ENCODE results near the gene DNAH6.

The DNAH6 gene

DNA sequence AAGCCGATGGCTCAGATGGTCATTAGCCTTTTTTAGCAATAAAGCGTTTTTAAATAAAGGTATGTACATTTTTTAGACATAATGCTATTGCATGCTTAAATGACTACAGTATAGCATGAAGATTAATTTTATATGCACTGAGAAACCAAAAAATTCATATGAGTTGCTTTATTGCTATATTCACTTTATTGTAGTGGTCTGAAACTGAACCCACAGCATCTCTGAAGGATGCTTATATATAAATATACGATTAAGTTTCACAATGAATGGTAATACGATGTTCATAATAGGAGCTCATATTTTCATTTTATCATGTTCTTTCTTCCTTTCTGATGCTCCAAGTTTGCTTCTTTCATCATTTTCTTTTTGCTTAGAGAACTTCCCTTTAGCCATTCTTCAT lies 132.8 kb downstream of the DNAH6 start:
- in situ Hi-C loops (cut with MboI; ENCODE audit: low sequenced_read_pairs), result no loop called here
- no peaks in the 10 kb centered on the region; the same call in 1 of the 2 replicates for H3K27me3 ChIP-seq (ENCODE audit: low read depth)

DNA sequence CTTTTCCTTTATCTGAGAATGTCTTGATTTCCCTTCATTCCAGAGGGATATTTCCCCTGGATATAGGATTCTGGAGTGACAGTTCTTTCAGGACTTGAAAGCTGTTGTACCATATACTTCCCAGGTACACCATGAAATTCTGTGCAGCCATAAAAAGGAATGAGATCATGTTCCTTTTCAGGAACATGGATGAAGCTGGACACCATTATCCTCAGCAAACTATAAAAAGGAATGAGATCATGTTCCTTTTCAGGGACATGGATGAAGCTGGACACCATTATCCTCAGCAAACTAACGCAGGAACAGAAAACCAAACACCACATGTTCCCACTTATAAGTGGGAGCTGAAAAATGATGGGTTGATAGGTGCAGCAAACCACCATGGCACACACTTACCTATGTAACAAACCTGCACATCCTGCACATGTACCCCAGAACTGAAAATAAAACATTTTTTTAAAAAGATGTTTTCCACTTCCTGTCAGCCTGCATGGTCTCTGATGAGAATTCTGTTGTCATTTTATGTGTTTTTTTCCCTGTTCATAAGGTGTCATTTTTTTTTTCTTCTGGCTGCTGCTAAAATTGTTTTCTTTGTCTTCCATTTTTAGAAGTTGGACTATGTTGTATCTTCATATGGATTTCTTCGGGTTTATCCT lies 133.3 kb downstream of the DNAH6 start:
- no peak for DNase-seq (ENCODE audit: low spot score in 2 of 2)
- no peaks in the 10 kb centered on the region for H3K36me3 ChIP-seq (replicated peaks)
- no peaks in the 10 kb centered on the region for H3K9me3 ChIP-seq
- H3K27me3 ChIP-seq (ENCODE audit: low read depth), result no peaks in the 10 kb centered on the region; the same call in 1 of the 2 replicates
- H3K4me1 ChIP-seq, result no peaks in the 10 kb centered on the region
- H3K4me3 ChIP-seq, result no peak overlapping the region
- in situ Hi-C loops (cut with MboI; ENCODE audit: low sequenced_read_pairs), result no loop called here

More for the DNA sequence above, 132.8 kb downstream of the DNAH6 start:
- H3K36me3 ChIP-seq (replicated peaks), result no peaks in the 10 kb centered on the region
- no peak overlapping the region for H3K4me3 ChIP-seq
- no peaks in the 10 kb centered on the region for H3K9me3 ChIP-seq
- no peaks in the 10 kb centered on the region for H3K4me1 ChIP-seq
- no peak for DNase-seq (ENCODE audit: low spot score in 2 of 2)

DNA sequence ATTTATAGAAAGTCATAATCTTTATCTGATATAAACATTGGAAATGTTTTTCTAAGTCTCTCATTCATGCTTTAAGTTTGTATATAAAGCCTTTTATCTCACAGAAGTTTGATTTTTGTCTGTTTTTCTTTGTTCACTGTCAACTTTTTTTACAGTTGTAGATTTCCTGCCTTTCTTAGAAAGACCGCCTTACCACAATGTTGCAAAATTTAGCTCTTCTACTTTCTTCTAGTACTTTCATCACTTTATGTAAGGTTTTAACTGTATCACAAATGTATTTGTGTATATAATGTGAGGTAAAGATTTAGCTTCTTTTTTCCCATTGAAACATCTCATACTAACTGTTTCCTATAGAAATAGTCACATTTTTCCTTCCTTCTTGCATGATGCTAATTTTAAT lies 136.1 kb downstream of the DNAH6 start:
- Histone ChIP-seq H3K4me3 (no peak overlapping the region), H3K27me3 (ENCODE audit: low read depth) (no peaks in the 10 kb centered on the region; the same call in 1 of the 2 replicates), H3K4me1 (no peaks in the 10 kb centered on the region), H3K9me3 (no peaks in the 10 kb centered on the region), H3K36me3 (replicated peaks) (no peaks in the 10 kb centered on the region)
- in situ Hi-C loops (cut with MboI; ENCODE audit: low sequenced_read_pairs), result no loop called here
- no peak for DNase-seq (ENCODE audit: low spot score in 2 of 2)

DNA sequence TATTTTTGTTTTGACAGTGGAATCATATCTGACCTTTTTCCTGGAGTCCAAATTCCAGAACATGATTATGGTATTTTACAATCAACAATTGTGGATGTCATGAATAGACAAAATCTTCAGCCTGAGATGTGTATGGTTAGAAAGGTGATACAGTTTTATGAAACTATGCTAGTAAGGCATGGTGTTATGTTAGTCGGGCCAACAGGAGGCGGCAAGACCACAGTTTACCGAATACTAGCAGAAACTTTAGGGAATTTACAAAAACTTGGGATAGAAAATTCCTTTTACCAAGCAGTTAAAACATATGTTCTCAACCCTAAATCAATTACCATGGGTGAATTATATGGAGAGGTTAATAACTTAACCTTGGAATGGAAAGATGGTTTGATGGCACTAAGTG lies 137.0 kb downstream of the DNAH6 start:
- Histone ChIP-seq H3K9me3 (no peaks in the 10 kb centered on the region), H3K36me3 (replicated peaks) (no peaks in the 10 kb centered on the region), H3K4me1 (no peaks in the 10 kb centered on the region), H3K27me3 (ENCODE audit: low read depth) (no peaks in the 10 kb centered on the region; the same call in 1 of the 2 replicates), H3K4me3 (no peak overlapping the region)
- in situ Hi-C loops (cut with MboI; ENCODE audit: low sequenced_read_pairs), result no loop called here
- no peak for DNase-seq (ENCODE audit: low spot score in 2 of 2)

DNA sequence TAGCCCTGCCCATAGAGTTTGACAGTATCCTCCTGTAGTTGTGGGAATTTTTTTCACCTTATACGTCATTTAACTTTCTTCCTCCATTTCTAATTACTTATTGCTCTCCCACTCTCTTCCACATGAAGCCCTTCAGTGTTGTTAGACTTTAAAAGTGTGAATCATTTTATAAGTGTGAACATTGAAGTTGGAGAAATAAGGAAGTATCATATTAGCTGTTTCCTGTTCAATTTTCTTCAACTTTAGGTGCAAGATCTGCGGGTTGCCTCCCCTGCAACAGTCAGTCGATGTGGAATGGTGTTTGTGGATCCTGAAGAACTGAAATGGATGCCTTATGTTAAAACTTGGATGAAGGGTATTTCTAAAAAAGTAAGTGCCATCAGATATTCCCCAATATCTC lies 138.1 kb downstream of the DNAH6 start:
- no peaks in the 10 kb centered on the region for H3K9me3 ChIP-seq
- H3K4me1 ChIP-seq, result no peaks in the 10 kb centered on the region
- no peaks in the 10 kb centered on the region; the same call in 1 of the 2 replicates for H3K27me3 ChIP-seq (ENCODE audit: low read depth)
- DNase-seq (ENCODE audit: low spot score in 2 of 2), result no peak
- H3K4me3 ChIP-seq, result no peak overlapping the region
- H3K36me3 ChIP-seq (replicated peaks), result no peaks in the 10 kb centered on the region
- in situ Hi-C loops (cut with MboI; ENCODE audit: low sequenced_read_pairs), result no loop called here

DNA sequence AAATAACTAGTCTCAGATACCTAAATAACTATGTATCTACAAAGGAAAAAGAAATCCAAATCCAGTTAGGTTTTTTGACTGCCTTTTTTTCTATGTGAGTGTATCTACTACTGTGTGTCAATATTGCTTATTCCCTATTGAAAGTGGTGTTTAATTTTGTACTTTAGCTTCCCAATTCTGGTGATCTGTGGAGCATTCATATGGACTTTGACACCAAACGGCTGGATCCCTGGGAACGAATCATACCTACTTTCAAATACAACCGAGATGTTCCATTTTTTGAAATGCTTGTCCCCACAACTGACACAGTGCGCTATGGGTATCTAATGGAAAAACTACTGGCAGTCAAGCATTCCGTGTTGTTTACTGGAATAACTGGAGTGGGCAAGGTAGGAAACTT lies 152.8 kb downstream of the DNAH6 start:
- in situ Hi-C loops (cut with MboI; ENCODE audit: low sequenced_read_pairs), result no loop called here
- H3K4me3 ChIP-seq, result no peak overlapping the region
- H3K9me3 ChIP-seq, result no peaks in the 10 kb centered on the region
- H3K36me3 ChIP-seq (replicated peaks), result no peaks in the 10 kb centered on the region
- no peaks in the 10 kb centered on the region for H3K27me3 ChIP-seq (ENCODE audit: low read depth)
- DNase-seq (ENCODE audit: low spot score in 2 of 2), result no peak
- no peaks in the 10 kb centered on the region; the same call in 1 of the 2 replicates for H3K4me1 ChIP-seq

DNA sequence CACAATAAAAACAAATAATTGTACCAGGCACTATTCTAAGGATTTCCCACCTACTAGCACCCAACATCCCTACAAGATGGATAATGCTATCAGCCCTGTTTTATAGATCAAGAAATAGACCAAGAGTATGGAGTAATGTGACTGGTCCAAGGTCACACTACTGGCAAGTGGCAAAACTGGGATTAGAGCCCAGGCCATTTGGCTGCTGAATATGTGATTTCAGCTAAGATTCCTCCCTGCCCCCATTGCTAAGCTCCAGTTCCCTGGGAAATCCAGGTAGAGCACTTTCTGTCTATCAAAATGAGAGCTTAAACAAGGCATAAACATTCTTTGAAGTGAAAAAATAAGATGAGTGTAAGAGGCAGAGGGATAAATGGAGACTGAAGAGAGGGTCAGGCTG lies 157.8 kb downstream of the DNAH6 start:
- H3K4me1 ChIP-seq, result no peaks in the 10 kb centered on the region; the same call in 1 of the 2 replicates
- no peak overlapping the region for H3K4me3 ChIP-seq
- in situ Hi-C loops (cut with MboI; ENCODE audit: low sequenced_read_pairs), result no loop called here
- H3K36me3 ChIP-seq (replicated peaks), result no peaks in the 10 kb centered on the region
- DNase-seq (ENCODE audit: low spot score in 2 of 2), result no peak
- H3K9me3 ChIP-seq, result no peaks in the 10 kb centered on the region
- H3K27me3 ChIP-seq (ENCODE audit: low read depth), result no peaks in the 10 kb centered on the region

DNA sequence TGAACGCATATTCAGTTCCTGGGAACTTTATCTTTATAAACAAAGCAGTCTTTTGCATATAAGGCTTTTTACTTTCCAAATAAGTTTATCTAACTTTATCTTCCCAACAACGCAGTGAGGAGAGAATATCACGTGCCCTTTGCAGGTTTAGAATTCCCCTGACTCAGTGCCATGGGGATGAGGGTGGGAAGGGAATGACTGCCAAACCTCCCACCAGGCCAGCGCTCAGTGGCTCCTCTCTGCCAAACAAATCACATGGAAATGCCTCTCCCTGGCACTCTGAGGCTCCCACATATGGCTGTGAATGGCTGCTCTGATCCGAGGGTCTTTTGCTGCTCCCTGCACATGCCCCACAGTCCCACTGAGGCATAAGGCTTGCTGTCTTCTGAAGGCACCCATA lies 158.3 kb downstream of the DNAH6 start:
- no peak for DNase-seq (ENCODE audit: low spot score in 2 of 2)
- Histone ChIP-seq H3K9me3 (no peaks in the 10 kb centered on the region), H3K36me3 (replicated peaks) (no peaks in the 10 kb centered on the region), H3K4me3 (no peak overlapping the region), H3K27me3 (ENCODE audit: low read depth) (no peaks in the 10 kb centered on the region; the same call in 1 of the 2 replicates), H3K4me1 (no peaks in the 10 kb centered on the region; the same call in 1 of the 2 replicates)
- in situ Hi-C loops (cut with MboI; ENCODE audit: low sequenced_read_pairs), result no loop called here

DNA sequence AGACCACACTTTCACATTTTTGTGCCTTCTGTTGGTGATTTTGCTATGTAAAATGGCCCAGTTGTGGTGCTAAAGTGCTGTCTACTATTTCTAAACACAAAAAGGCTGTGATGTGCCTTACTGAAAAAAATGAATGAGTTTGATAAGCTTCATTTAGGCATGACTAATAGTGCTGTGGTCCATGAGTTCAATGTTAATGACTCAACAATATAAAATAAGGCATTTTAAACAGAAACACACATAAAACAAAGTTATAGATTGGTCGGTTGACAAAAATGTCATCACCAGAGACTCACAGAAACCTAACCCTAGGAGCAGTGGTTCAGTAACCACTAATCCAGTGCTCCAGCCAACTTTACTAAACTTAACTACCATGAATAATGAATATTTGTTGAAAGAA lies 160.0 kb downstream of the DNAH6 start:
- Histone ChIP-seq H3K27me3 (ENCODE audit: low read depth) (no peaks in the 10 kb centered on the region; the same call in 1 of the 2 replicates), H3K4me3 (no peak overlapping the region), H3K4me1 (no peaks in the 10 kb centered on the region), H3K9me3 (no peaks in the 10 kb centered on the region), H3K36me3 (replicated peaks) (no peaks in the 10 kb centered on the region)
- DNase-seq (ENCODE audit: low spot score in 2 of 2), result no peak
- in situ Hi-C loops (cut with MboI; ENCODE audit: low sequenced_read_pairs), result no loop called here

DNA sequence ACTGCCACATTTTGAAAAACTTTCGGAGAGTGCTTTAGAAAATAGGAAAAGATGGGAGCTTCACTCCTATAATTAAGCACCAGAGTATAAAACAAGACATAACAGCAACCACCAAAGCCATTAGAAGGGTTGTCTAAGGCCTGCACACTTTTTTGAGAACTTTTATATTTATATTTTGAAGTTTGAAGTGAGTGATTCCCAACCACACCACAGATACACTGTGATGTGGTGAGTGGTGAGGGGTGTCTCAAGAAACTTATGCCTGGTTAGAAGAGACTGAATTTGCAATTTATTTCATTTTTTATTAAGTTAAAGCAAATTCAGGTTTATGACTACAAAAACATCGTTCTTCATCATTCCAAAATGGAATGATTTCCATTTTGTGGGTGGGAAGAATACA lies 161.9 kb downstream of the DNAH6 start:
- Histone ChIP-seq H3K4me3 (no peak overlapping the region), H3K4me1 (no peaks in the 10 kb centered on the region), H3K27me3 (ENCODE audit: low read depth) (no peaks in the 10 kb centered on the region; the same call in 1 of the 2 replicates), H3K36me3 (replicated peaks) (no peaks in the 10 kb centered on the region), H3K9me3 (no peaks in the 10 kb centered on the region)
- DNase-seq (ENCODE audit: low spot score in 2 of 2), result no peak
- in situ Hi-C loops (cut with MboI; ENCODE audit: low sequenced_read_pairs), result no loop called here

DNA sequence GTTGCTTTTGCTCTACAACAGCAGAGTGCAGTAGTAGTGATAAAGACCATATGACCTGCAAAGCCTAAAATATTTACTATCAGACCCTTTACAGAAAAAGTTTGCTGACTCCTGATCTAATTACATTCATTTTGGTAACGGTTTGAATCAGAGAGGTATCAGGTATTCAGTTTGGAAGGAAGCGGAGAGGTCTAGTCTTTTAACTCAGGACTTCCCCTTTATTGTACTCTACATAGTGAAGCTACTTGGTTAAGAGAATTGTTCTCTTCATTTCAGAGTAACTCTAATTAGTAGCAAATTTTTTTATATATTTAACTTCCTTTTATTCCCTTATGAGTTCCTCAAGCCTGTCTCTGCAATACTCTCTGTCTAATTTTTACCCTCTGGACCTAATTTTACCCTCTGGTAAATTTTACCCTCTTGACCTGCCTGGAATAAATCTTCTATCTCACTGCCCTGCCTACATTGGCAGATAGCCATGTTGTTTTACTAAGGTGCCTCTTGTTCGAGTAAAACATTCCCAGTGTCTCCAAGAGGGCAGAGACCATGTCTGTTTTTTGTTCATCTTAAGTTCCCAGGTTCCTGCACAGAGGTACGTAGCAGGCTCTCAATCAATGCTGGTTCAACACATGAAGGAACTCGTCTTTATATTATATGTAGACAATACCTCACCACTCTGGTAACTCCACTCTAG lies 170.6 kb downstream of the DNAH6 start:
- H3K4me3 ChIP-seq, result no peak overlapping the region
- no peaks in the 10 kb centered on the region for H3K9me3 ChIP-seq
- in situ Hi-C loops (cut with MboI; ENCODE audit: low sequenced_read_pairs), result no loop called here
- no peak for DNase-seq (ENCODE audit: low spot score in 2 of 2)
- no peaks in the 10 kb centered on the region for H3K4me1 ChIP-seq
- peaks cover 6% of the 10 kb centered on the region; the same call in 1 of the 2 replicates for H3K27me3 ChIP-seq (ENCODE audit: low read depth)
- H3K36me3 ChIP-seq (replicated peaks), result no peaks in the 10 kb centered on the region

DNA sequence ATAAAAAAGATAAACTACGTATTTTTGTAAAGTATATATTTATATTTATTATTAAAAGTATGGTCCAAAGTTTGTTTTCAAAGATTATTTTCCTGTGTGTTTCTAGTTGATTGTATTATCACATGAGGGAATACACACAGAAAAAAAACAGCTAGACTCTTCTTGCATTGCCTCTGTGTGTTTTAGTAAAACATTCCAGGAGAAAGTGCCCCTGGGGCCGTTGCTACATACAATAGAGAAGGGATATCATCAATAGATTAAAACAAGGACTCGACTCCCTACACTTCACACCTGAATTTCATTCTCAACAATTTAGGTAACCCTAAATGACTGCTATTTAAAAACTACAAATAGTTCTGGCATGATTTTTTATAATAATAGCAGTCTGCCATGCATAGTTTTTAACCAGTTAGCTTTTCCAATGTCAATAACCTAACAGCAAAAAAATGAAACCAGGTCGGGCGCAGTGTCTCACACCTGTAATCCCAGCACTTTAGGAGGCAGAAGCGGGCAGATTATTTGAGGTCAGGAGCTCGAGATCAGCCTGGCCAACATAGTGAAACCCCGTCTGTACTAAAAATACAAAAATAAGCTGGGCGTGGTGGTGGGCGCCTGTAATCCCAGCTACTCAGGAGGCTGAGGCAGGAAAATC lies 171.3 kb downstream of the DNAH6 start:
- in situ Hi-C loops (cut with MboI; ENCODE audit: low sequenced_read_pairs), result no loop called here
- H3K36me3 ChIP-seq (replicated peaks), result no peaks in the 10 kb centered on the region
- no peaks in the 10 kb centered on the region for H3K9me3 ChIP-seq
- H3K27me3 ChIP-seq (ENCODE audit: low read depth), result peaks cover 6% of the 10 kb centered on the region; the same call in 1 of the 2 replicates
- no peak overlapping the region for H3K4me3 ChIP-seq
- H3K4me1 ChIP-seq, result no peaks in the 10 kb centered on the region
- no peak for DNase-seq (ENCODE audit: low spot score in 2 of 2)

DNA sequence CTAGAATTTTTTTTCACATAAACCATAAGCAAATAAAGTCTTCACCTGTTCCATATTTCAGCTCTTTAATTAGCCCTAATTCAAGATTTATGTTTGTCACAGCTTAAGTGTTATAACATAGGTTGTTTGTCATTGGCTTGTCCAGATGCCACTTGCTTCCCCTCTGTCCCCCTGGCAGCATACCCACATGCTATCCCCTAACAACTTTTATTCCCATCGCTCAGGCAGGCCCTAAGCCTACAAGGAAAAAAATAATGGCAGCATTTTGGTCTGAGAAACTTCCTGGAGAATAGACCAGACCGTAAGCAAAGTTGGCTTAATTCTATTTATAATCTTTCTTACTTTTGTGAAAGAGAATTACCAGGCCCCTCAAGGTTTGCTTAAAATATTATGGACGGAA lies 173.9 kb downstream of the DNAH6 start:
- Histone ChIP-seq H3K36me3 (replicated peaks) (no peaks in the 10 kb centered on the region), H3K4me1 (no peaks in the 10 kb centered on the region), H3K9me3 (no peaks in the 10 kb centered on the region), H3K27me3 (ENCODE audit: low read depth) (peaks cover 9% of the 10 kb centered on the region), H3K4me3 (no peak overlapping the region)
- no peak for DNase-seq (ENCODE audit: low spot score in 2 of 2)
- in situ Hi-C loops (cut with MboI; ENCODE audit: low sequenced_read_pairs), result no loop called here

DNA sequence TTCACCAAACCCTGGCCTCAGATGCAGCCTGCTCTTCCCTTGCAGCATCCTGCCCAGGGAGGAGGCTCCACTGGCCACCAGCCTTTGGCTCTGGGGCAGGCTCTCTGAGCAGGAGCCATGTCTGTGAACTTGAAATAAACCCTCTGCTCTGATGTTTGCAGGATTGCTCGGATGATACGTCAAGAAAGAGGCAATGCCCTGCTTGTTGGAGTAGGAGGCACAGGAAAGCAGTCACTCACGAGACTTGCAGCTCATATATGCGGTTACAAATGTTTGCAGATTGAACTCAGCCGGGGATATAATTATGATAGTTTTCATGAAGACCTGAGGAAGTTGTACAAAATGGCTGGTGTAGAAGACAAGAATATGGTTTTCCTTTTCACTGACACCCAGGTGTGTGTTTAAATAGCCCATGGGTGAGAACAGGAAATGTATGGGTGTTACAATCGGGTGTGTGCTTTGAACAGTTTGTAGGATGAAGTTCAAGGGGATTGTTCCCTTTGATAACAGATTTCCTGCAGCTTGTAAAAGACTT lies 177.9 kb downstream of the DNAH6 start:
- H3K4me3 ChIP-seq, result no peak overlapping the region
- DNase-seq (ENCODE audit: low spot score in 2 of 2), result no peak
- H3K4me1 ChIP-seq, result no peaks in the 10 kb centered on the region
- in situ Hi-C loops (cut with MboI; ENCODE audit: low sequenced_read_pairs), result no loop called here
- no peaks in the 10 kb centered on the region for H3K9me3 ChIP-seq
- H3K27me3 ChIP-seq (ENCODE audit: low read depth), result peaks cover 4% of the 10 kb centered on the region; the same call in 1 of the 2 replicates
- H3K36me3 ChIP-seq (replicated peaks), result no peaks in the 10 kb centered on the region

All from HAP-1 (cell line).